Lower leg skin (tissue), 4 donors: ENCODE data around the gene SPRED3. TPM values are rescaled to one million over a fixed set of nuclear protein-coding genes. Genes with fewer than 3 reads are reported as not detected.
"Not testable (repeated sequence)": the region's sequence is repeated elsewhere in the genome, so short reads cannot be mapped to it uniquely, and the experiment has no call there.

ENCODE experiments used
- DNase-seq, 2 donors: peaks; one replicate each; pipeline ENCODE4 v3.0.0-alpha.2; 2019; ENCODE audit warnings: low spot score in 2 of 2
- H3K4me3 ChIP-seq: fragments of 200-600 bp; sonication (generic); 2 replicates; pipeline ENCODE4 v1.5.1; 2017; ENCODE audit warnings: mild to moderate bottlenecking, low read depth; ENCODE audit not compliant: poor library complexity, severe bottlenecking
- CTCF ChIP-seq, 3 donors: fragments of 450-650 bp; IDR thresholded peaks; one replicate each; pipeline ENCODE4 v1.5.1; 2016; ENCODE audit warnings: antibody characterized with exemption in 3 of 3, mild to moderate bottlenecking in 3 of 3, moderate library complexity in 2 of 3
- POLR2A ChIP-seq, 2 donors: fragments of 450-650 bp; IDR thresholded peaks; one replicate each; pipeline ENCODE4 v1.6.1; 2016 to 2017; ENCODE audit warnings: antibody characterized with exemption in 2 of 2, mild to moderate bottlenecking in 1 of 2, moderate library complexity in 1 of 2
- WGBS, 2 donors: methylation state at CpG; one replicate each; pipeline ENCODE4 v1.1.5; 2018; 5-methylcytosine and 5-hydroxymethylcytosine counted together
- intact Hi-C: fragments of 100-400 bp; cut with DNase I; formaldehyde crosslinking; loops from one replicate; pipeline ENCODE4 v1.15.0; 2023; ENCODE audit warnings: low total_unique reads
- total RNA-seq, 4 donors: library from RNA; depleted of rRNA; stranded (reverse); fragments of >200 nt; gene quantifications; one replicate each; pipeline ENCODE4 v1.1.0, GENCODE V29; 2016

SPRED3 gene
- total RNA-seq, 4 donors from 2014 or later: 0.34 to 1.9 (median 1.1) TPM

GRCh38 chr19:38424272-38424671 is 35.8 kb downstream of the SPRED3 start:
- TF ChIP-seq POLR2A (IDR thresholded peaks at IDR 0.05): no peak
- TF ChIP-seq CTCF (IDR thresholded peaks at IDR 0.05): no peak
- WGBS, 2 donors: 79 to 83% methylated on average over 4 to 5 of the region's 5 CpGs
- intact Hi-C loops: no loop called here
- DNase-seq: no peak
- H3K4me3 ChIP-seq: no peak overlapping the region

- TF ChIP-seq POLR2A (IDR thresholded peaks at IDR 0.05) (no peak), CTCF (IDR thresholded peaks at IDR 0.05) (no peak)
- 61 to 72% methylated on average over 7 of the region's 7 CpGs for WGBS, 2 donors
- peak overlapping the region; percentile 18 for H3K4me3 ChIP-seq
- intact Hi-C loops: no loop called here
- DNase-seq: no peak
These were observed 36.8 kb downstream of the SPRED3 start for GRCh38 chr19:38425222-38425809.

GRCh38 chr19:38425810-38426466 is 37.4 kb downstream of the SPRED3 start, which contains the start of gene RASGRP4:
Gene RASGRP4 (minus strand): TSS chr19:38426219. CDS start chr19:38426091, 128 bp downstream.
- TF ChIP-seq CTCF (IDR thresholded peaks at IDR 0.05): no peak
- TF ChIP-seq POLR2A (IDR thresholded peaks at IDR 0.05): no peak
- 23 to 37% methylated on average over 18 to 20 of the region's 20 CpGs for WGBS, 2 donors
- H3K4me3 ChIP-seq: peak within 1 kb of the TSS; percentile 18
- intact Hi-C loops: no loop called here
- no peak for DNase-seq

- H3K4me3 ChIP-seq, intact Hi-C loops, DNase-seq: not testable (repeated sequence)
- WGBS, 2 donors: 60 to 61% methylated on average over 16 to 17 of the region's 17 CpGs
These were observed 38.7 kb downstream of the SPRED3 start for GRCh38 chr19:38427035-38427677.

GRCh38 chr19:38429055-38429810 is 40.7 kb downstream of the SPRED3 start:
- WGBS, 2 donors: 52 to 55% methylated on average over 14 of the region's 14 CpGs
- no peak for TF ChIP-seq CTCF (IDR thresholded peaks at IDR 0.05)
- intact Hi-C loops: no loop called here
- DNase-seq: no peak
- no peak overlapping the region for H3K4me3 ChIP-seq

GRCh38 chr19:38429811-38430156 is 41.3 kb downstream of the SPRED3 start:
- WGBS, 2 donors: 74 to 78% methylated on average over 2 of the region's 2 CpGs
- DNase-seq: no peak
- TF ChIP-seq CTCF (IDR thresholded peaks at IDR 0.05) (no peak), POLR2A (IDR thresholded peaks at IDR 0.05) (no peak)
- H3K4me3 ChIP-seq: no peak overlapping the region
- intact Hi-C loops: no loop called here
